A673 (cell line): ENCODE results near the gene VOPP1. TPM values are rescaled to one million over a fixed set of nuclear protein-coding genes. Genes with fewer than 3 reads are reported as not detected.
A peak's percentile ranks its signal among the peaks of the same experiment; 100 is the strongest.

Experiments used
- BruUV-seq: library from RNA; stranded (reverse); fragments of 400-500 nt; replicated peaks from 2 replicates; lab custom pipeline; 2021; lab: Mats Ljungman, UMichigan
- CTCF ChIA-PET: fragments of 300-600 bp; sonication (Branson Sonifier 250); formaldehyde crosslinking; loops from one replicate; lab custom pipeline; 2022; ENCODE audit warnings: antibody characterized with exemption; lab: Charles Lee
- POLR2A ChIA-PET: fragments of 300-600 bp; sonication (Branson Sonifier 250); formaldehyde crosslinking; loops from one replicate; lab custom pipeline; 2022; ENCODE audit warnings: antibody characterized with exemption; ENCODE audit not compliant: low non-redundant PET; lab: Charles Lee
- DNase-seq: peaks from one replicate; pipeline ENCODE4 v3.0.0-alpha.2; 2015; ENCODE audit warnings: low spot score
- H3K27ac ChIP-seq: fragments of 200-600 bp; sonication (generic); 2 replicates; pipeline ENCODE4 v1.5.1; 2016; ENCODE audit warnings: mixed run types, low read depth, mild to moderate bottlenecking, mixed read lengths, antibody characterized with exemption, low read length; ENCODE audit not compliant: poor library complexity, severe bottlenecking
- H3K27me3 ChIP-seq: fragments of 200-600 bp; sonication (generic); replicated peaks from 2 replicates; pipeline ENCODE4 v1.6.1; 2017; ENCODE audit warnings: mixed run types, low read depth, mild to moderate bottlenecking, mixed read lengths, antibody characterized with exemption, low read length; ENCODE audit not compliant: insufficient read depth, poor library complexity
- H3K36me3 ChIP-seq: fragments of 200-600 bp; sonication (generic); 2 replicates; pipeline ENCODE4 v1.6.1; 2016; ENCODE audit warnings: mixed run types, mild to moderate bottlenecking, mixed read lengths, antibody characterized with exemption, low read length; ENCODE audit not compliant: insufficient read depth, poor library complexity, severe bottlenecking
- H3K4me1 ChIP-seq: fragments of 200-600 bp; sonication (generic); 2 replicates; pipeline ENCODE4 v1.6.1; 2017; ENCODE audit warnings: mixed run types, mild to moderate bottlenecking, mixed read lengths, antibody characterized with exemption, low read length; ENCODE audit not compliant: insufficient read depth, poor library complexity, severe bottlenecking
- H3K4me3 ChIP-seq: fragments of 200-600 bp; sonication (generic); 2 replicates; pipeline ENCODE4 v1.5.1; 2016; ENCODE audit warnings: low read depth, mixed run types, mild to moderate bottlenecking, mixed read lengths, low read length; ENCODE audit not compliant: poor library complexity, severe bottlenecking
- H3K9me3 ChIP-seq: fragments of 200-600 bp; sonication (generic); 2 replicates; pipeline ENCODE4 v1.6.1; 2016; ENCODE audit warnings: mixed run types, low read depth, mild to moderate bottlenecking, mixed read lengths, antibody characterized with exemption, low read length; ENCODE audit not compliant: poor library complexity, severe bottlenecking
- EZH2 ChIP-seq: fragments of 200-600 bp; sonication (generic); IDR thresholded peaks from 2 replicates; pipeline ENCODE4 v1.6.1; 2017; ENCODE audit warnings: borderline replicate concordance, low read depth, mild to moderate bottlenecking, mixed read lengths, antibody characterized with exemption, low read length; ENCODE audit not compliant: poor library complexity, severe bottlenecking
- intact Hi-C: fragments of 100-400 bp; cut with micrococcal nuclease; formaldehyde crosslinking; loops from one replicate; pipeline ENCODE4 v1.10.0; 2022; ENCODE audit not compliant: unreplicated experiment
- total RNA-seq: library from RNA; stranded (reverse); gene quantifications from 2 replicates; pipeline ENCODE4 v1.2.3, GENCODE V29; 2021
- TF ChIP-seq, protein P1 (sequence below): fragments of 300-800, 200-600 bp; sonication (generic); conservative IDR thresholded peaks from 2 replicates; pipeline ENCODE4 v1.5.1; 2017; ENCODE audit warnings: low read depth, mild to moderate bottlenecking, antibody characterized with exemption, low read length, moderate library complexity, mixed read lengths

Gene VOPP1
- total RNA-seq, 1 experiment from 2014 or later = 49.6 TPM

DNA sequence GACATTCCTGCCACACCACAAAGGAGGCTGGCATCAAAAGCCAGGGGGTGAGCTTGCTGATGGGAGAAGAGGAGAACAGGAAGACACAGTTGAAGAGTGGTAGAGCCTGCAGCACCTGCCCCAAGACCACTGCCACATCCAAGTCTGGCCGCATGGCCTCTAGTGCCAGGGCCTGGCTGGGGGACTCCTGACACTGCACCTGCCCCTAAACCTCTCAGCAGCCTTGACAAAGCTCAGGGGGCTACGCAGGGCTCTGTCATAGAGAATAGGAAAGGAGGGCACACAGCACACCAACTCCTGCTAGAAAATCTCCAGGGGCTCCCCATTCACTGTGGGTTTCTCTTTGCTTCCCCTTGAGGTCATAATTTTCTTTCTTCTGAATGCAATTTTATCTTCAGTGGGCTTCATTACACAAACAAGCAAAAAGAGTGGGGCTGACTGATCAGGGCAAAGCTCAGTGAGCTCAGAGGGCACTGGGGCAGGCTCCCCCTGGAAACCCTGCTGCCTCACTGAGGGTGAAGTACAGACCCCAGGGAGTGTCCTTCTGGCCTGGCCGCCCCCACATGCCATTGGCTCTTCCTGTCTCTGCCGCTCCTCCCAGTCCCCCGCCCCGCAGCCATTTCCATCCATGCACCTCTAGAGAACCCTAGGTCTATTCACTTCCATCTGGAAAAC is 37.2 kb downstream of the VOPP1 start:
- CTCF ChIA-PET = no interaction called here
- no peaks in the 10 kb centered on the region for H3K9me3 ChIP-seq
- no peak for TF ChIP-seq EZH2
- TF ChIP-seq, protein P1, sequence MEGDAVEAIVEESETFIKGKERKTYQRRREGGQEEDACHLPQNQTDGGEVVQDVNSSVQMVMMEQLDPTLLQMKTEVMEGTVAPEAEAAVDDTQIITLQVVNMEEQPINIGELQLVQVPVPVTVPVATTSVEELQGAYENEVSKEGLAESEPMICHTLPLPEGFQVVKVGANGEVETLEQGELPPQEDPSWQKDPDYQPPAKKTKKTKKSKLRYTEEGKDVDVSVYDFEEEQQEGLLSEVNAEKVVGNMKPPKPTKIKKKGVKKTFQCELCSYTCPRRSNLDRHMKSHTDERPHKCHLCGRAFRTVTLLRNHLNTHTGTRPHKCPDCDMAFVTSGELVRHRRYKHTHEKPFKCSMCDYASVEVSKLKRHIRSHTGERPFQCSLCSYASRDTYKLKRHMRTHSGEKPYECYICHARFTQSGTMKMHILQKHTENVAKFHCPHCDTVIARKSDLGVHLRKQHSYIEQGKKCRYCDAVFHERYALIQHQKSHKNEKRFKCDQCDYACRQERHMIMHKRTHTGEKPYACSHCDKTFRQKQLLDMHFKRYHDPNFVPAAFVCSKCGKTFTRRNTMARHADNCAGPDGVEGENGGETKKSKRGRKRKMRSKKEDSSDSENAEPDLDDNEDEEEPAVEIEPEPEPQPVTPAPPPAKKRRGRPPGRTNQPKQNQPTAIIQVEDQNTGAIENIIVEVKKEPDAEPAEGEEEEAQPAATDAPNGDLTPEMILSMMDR = no peak
- no peaks in the 10 kb centered on the region for H3K27me3 ChIP-seq
- H3K36me3 ChIP-seq = no peaks in the 10 kb centered on the region
- no peak overlapping the region for H3K27ac ChIP-seq
- BruUV-seq = no TSS peak
- intact Hi-C loops = no loop called here
- H3K4me1 ChIP-seq = peaks cover 43% of the 10 kb centered on the region
- POLR2A ChIA-PET = no interaction called here
- no peak for DNase-seq
- H3K4me3 ChIP-seq = no peak overlapping the region

DNA sequence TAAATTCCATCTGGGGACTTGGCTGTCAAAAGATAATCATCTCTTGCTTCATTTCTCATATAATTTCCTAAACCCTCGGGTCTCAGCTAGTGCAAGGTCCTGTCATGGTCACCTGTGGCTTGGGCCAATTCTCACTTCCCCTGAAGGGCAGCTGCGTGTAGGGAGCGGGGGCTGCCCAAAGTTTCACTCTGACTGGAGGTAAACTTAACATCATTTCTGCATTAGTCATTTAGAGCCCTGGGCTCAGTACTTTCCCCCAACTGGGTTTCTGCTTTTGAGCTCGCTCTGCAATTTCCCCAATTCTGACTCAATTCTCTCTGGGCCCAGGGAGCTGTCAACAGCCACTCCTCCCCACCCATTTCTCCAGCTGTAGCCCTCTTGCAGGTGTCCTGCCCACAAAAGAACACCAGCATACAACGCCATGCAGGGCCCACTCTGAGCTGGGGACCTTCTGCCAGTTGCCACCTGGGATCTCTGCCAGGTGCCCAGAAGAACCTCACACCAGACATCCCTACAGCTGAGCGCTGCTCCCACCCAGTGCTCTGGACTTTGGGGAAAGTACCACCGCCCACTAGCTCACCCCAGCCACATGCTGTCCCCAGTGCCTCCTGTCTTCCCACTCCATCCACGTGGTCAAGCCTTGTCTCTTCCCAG is 37.9 kb downstream of the VOPP1 start:
- H3K4me1 ChIP-seq = peaks cover 37% of the 10 kb centered on the region
- BruUV-seq = no TSS peak
- intact Hi-C loops = no loop called here
- TF ChIP-seq, protein P1 = no peak
- no peak for TF ChIP-seq EZH2
- no peaks in the 10 kb centered on the region for H3K36me3 ChIP-seq
- H3K4me3 ChIP-seq = no peak overlapping the region
- H3K27ac ChIP-seq = no peak overlapping the region
- POLR2A ChIA-PET = no interaction called here
- CTCF ChIA-PET = no interaction called here
- no peak for DNase-seq
- no peaks in the 10 kb centered on the region for H3K27me3 ChIP-seq
- H3K9me3 ChIP-seq = no peaks in the 10 kb centered on the region

DNA sequence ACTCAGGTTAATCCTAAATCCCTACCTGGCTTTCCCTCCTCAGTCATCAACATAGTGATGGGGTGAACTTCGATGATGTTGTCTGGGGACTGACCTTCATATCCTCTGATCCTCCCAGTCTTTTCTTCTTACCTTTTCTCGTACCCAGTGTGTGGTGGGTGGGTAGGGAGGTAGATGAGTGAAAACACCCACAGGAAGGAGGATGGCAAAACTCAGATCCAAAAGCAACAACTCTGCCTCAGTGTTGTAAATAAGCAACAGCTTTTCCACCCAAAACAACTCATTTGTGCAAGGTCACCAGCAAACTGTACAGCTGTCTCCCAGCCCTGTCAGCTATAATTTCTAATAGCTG is 38.6 kb downstream of the VOPP1 start:
- TF ChIP-seq EZH2 = no peak
- TF ChIP-seq, protein P1 = no peak
- BruUV-seq = no TSS peak
- H3K36me3 ChIP-seq = no peaks in the 10 kb centered on the region
- intact Hi-C loops = no loop called here
- H3K27me3 ChIP-seq = no peaks in the 10 kb centered on the region
- DNase-seq = no peak
- no peak overlapping the region for H3K4me3 ChIP-seq
- H3K9me3 ChIP-seq = no peaks in the 10 kb centered on the region
- H3K27ac ChIP-seq = peak overlapping the region; percentile 1
- peaks cover 30% of the 10 kb centered on the region for H3K4me1 ChIP-seq
- ChIA-PET POLR2A (no interaction called here), CTCF (no interaction called here)
